NCI-H82 (cell line): ENCODE measurements around the gene LRRC4B.
"Not testable (repeated sequence)": the region's sequence is repeated elsewhere in the genome, so short reads cannot be mapped to it uniquely, and the experiment has no call there.

Experiments used
- DNase-seq: peaks from one replicate; lab custom pipeline; 2025; lab: John Stamatoyannopoulos, UW

Gene LRRC4B

GRCh38 chr19:50553134-50553703 is 15.0 kb downstream of the LRRC4B start:
- DNase-seq = no peak

- no peak for DNase-seq
Measured at GRCh38 chr19:50552540-50552939, 15.7 kb downstream of the LRRC4B start.

- peak; percentile 21 for DNase-seq
Measured at GRCh38 chr19:50551715-50552187, 16.5 kb downstream of the LRRC4B start.

GRCh38 chr19:50551034-50551714 is 17.1 kb downstream of the LRRC4B start:
- no peak for DNase-seq

- no peak for DNase-seq
Measured at GRCh38 chr19:50550594-50550966, 17.7 kb downstream of the LRRC4B start.

GRCh38 chr19:50549927-50550593 is 18.2 kb downstream of the LRRC4B start:
- DNase-seq = no peak

DNA sequence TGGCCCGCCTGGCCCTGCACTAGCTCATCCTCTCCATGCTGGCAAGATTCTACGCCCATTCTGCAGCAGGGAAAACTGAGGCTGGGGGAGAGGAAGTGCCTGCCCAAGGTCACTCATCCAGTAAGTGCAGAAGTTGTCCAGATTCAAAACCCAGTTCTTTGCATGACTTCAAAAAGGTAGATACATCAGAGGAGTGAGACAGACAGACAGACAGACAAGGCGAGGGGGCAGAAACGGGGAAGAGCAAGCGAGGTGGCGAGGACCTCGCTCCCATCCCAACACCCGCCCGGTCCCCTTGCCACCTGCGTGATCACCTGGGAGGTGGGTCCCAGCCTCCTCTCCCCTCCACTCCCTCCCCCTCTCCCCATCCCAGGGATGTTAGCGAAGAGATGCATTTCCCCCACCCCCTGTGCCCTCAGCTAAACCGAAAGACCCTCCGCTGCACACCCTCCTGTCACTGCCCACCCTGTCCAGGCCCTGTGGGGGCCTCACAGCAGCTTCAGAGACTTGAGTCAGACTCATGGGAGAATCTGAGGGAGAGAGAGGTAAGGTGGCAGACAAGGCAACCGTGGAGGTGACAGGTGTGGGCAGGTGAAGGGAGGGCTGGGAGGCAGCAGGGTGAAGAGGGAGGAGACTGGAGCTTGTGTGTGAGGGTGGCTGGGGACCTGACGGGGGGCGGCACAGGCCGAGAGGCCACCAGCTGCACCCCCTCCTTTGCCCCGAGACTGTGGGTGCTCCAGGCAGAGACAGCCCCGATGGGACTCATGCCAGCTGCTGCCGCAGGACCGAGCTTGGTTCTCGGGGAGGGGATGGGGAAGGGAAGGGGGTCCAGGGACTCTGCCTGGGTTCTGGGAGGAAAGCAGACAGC is 18.9 kb downstream of the LRRC4B start:
- no peak for DNase-seq

- DNase-seq = no peak
Measured at GRCh38 chr19:50548191-50549058, 19.8 kb downstream of the LRRC4B start.

- no peak for DNase-seq
Measured at GRCh38 chr19:50547385-50548190, 20.6 kb downstream of the LRRC4B start.

DNA sequence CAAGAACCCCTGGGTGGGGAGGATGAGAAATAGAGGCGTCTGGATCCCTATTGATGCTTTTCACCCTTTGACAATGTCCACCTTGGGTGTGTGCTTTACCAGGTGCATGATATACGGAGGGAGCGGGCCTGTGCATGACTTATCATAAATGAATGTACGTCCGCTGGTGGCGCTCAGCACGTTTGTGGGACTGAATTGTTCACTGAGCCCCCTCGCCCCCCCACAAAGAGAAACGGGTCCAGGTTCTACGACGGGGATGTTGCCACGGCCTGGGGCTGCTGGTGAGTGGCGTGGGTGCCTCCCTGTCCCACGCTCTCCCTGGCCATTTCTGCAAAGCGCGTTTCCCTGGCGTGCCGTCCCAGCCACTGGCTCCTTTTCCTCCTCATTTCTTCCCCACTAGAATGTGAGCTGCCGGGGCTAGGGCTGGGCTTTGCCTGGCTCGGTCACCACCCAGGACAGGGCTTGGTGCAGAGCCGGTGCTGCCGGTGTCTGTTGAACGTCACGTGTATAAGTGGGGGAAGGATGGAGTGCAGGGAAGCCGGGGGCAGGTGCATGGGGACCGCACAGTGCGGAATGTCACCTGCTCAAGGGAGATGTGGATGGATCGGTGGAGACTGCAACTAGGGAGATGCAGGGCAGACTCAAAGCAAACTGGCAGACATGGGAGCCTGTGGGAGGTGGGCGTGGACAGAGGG is 21.6 kb downstream of the LRRC4B start:
- no peak for DNase-seq

- DNase-seq = no peak
Measured at GRCh38 chr19:50542943-50543342, 25.3 kb downstream of the LRRC4B start.

DNA sequence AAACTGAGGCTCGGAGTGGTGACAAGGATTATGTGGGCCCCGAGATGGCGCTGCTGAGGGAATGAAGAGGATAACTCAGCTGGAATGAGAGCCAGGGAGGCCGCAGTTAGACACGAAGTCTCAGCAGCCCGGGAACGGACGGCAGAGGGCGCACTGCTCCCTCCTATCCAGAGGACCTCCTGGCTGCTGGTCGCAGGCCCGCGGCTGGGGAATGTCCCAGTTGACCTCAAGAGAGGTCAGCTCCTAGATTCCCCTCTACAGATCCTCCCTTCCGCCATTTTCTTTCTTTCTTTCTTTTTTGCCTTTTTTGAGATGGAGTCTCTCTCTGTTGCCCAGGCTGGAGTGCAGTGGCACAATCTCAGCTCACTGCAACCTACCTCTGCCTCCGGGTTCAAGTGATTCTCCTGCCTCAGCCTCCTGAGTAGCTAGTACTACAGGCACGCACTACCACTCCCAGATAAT is 30.4 kb downstream of the LRRC4B start:
- peak; percentile 84 for DNase-seq

GRCh38 chr19:50537306-50537685 is 30.9 kb downstream of the LRRC4B start:
- DNase-seq = no peak

- DNase-seq = no peak
Measured at GRCh38 chr19:50536662-50537305, 31.5 kb downstream of the LRRC4B start.

- no peak for DNase-seq
Measured at GRCh38 chr19:50535672-50536187, 32.5 kb downstream of the LRRC4B start.

DNA sequence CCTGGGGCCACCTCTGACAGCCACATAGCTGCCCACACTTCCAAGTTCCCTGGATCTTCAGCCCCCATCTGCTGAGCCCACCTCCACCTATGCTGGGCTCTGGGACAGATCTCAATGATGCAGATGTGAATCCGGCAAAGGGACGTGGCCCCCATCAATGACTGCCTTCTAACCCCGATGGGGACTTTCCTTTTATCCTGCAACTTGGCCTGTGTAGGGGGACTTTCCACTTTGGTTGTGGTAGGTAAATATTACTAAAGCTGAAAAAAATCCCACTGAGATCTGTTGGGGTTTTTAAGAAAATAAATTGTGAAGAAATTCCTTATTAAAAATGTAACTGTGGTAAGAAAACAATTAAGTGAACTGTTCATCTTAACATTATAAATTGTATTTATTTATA is 33.8 kb downstream of the LRRC4B start:
- DNase-seq = no peak

GRCh38 chr19:50532952-50533351 is 35.3 kb downstream of the LRRC4B start:
- no peak for DNase-seq

- DNase-seq = no peak
Measured at GRCh38 chr19:50531171-50531612, 37.0 kb downstream of the LRRC4B start.

- DNase-seq = not testable (repeated sequence)
Measured at GRCh38 chr19:50528052-50528451, 40.2 kb downstream of the LRRC4B start.
